IPS-15b (cell line): ENCODE results near the gene PCAT6.

Experiments used
- H3K27me3 ChIP-seq: one replicate; pipeline ENCODE4 v1.6.1; 2013; ENCODE audit warnings: low read length; ENCODE audit not compliant: control insufficient read depth, insufficient read depth
- H3K36me3 ChIP-seq: one replicate; pipeline ENCODE4 v1.6.1; 2013; ENCODE audit warnings: low read length; ENCODE audit not compliant: control insufficient read depth, insufficient read depth
- H3K4me1 ChIP-seq: one replicate; pipeline ENCODE4 v1.6.1; 2013; ENCODE audit warnings: mild to moderate bottlenecking, low read length; ENCODE audit not compliant: control insufficient read depth, insufficient read depth
- H3K4me3 ChIP-seq: one replicate; pipeline ENCODE4 v1.5.1; 2013; ENCODE audit warnings: low read depth, low read length
- H3K9ac ChIP-seq: one replicate; pipeline ENCODE4 v1.6.1; 2013; ENCODE audit warnings: low read depth, mild to moderate bottlenecking, low read length
- H3K9me3 ChIP-seq: one replicate; pipeline ENCODE4 v1.6.1; 2013; ENCODE audit warnings: mild to moderate bottlenecking, low read length; ENCODE audit not compliant: control insufficient read depth, insufficient read depth

The PCAT6 gene

GRCh38 chr1:202835548-202836072 is 24.9 kb downstream of the PCAT6 start:
- Histone ChIP-seq H3K36me3 (no peaks in the 10 kb centered on the region), H3K4me1 (no peaks in the 10 kb centered on the region), H3K9ac (no peak overlapping the region), H3K4me3 (no peak overlapping the region), H3K9me3 (no peaks in the 10 kb centered on the region), H3K27me3 (no peaks in the 10 kb centered on the region)

DNA sequence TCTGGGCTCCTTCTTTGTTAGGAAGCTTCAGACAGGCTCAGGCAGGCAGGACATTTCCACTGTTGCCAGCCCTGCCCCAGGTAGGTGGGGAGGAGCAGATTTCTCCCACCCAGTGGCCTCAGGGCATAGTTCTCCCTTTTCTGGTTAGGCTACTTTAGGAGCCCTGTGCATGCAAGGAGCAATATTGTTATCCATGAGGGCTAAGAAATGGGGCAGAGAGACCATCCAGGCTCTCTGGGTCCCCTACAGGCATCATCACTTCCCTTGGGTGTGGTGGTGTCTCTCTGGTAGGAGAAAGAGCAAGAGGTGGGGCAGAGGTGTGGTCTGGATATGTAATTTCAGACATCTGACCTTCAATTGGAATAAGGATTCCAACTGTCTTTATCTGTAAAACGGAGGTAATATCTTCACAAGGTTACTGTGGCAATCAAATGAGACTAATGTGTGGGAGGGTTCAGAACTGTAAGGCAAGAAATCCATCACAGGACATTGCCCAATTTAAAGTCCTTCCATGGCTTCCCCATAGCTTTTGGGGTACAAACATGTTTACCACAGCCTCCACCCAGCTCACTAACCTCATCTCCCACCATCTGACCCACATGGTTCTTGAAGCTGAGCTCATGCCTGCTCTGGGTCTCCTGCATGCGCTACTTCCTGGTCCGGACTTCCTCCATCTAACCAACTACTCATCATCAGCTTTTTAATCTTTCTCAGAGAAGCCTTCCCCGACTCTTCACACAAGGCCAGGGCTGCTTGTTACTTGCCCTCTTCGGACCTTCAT is 26.1 kb downstream of the PCAT6 start:
- Histone ChIP-seq H3K9ac (no peak overlapping the region), H3K36me3 (no peaks in the 10 kb centered on the region), H3K27me3 (no peaks in the 10 kb centered on the region), H3K9me3 (no peaks in the 10 kb centered on the region), H3K4me3 (no peak overlapping the region), H3K4me1 (no peaks in the 10 kb centered on the region)

DNA sequence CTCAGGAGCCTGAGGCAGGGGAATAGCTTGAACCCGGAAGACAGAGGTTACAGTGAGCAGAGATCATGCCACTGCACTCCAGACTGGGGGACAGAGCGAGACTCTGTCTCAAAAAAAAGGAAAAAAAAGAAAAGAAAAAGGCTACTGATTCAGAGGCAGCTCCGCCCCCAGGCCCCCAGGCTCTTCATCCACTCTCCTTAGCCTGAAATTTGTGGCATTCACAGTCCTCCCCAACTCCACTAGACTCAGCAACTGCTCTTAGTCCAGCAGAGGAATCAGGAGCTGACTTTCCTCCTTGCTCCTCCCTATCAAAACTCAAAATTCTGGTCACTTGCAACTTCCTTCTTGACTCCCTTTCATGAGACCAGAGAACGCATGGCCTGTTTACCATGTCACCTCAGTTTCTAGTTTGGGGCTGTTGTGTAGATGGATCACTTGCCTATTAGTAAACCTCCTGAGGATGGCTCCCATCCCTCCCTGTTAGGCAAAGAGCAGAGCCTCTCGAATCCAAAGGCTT is 27.1 kb downstream of the PCAT6 start:
- H3K4me1 ChIP-seq, result no peaks in the 10 kb centered on the region
- no peaks in the 10 kb centered on the region for H3K9me3 ChIP-seq
- H3K4me3 ChIP-seq, result no peak overlapping the region
- no peak overlapping the region for H3K9ac ChIP-seq
- H3K27me3 ChIP-seq, result no peaks in the 10 kb centered on the region
- H3K36me3 ChIP-seq, result no peaks in the 10 kb centered on the region

- H3K4me1 ChIP-seq, result no peaks in the 10 kb centered on the region
- H3K36me3 ChIP-seq, result no peaks in the 10 kb centered on the region
- H3K4me3 ChIP-seq, result no peak overlapping the region
- no peak overlapping the region for H3K9ac ChIP-seq
- H3K9me3 ChIP-seq, result no peaks in the 10 kb centered on the region
- no peaks in the 10 kb centered on the region for H3K27me3 ChIP-seq
Observed at GRCh38 chr1:202843081-202843480, 32.3 kb downstream of the PCAT6 start.

DNA sequence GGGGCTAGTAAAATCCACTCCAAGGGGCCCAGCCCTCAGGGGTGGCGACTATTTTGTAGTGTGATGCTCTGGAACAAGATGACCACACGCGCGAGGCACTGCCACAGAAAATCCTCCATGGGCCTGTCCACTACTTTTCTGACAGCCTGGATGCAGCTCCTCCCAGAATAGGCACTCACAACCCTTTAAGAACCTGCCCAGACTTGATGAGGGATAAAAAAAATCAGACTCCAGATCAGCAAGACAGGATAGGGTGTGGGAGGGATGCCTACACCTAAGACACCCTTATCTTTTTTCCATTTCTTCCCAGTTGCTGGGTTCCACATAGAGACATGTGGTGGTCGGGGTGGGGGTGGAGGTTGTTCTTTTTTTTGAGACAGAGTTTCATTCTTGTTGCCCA is 33.5 kb downstream of the PCAT6 start:
- H3K4me3 ChIP-seq, result no peak overlapping the region

DNA sequence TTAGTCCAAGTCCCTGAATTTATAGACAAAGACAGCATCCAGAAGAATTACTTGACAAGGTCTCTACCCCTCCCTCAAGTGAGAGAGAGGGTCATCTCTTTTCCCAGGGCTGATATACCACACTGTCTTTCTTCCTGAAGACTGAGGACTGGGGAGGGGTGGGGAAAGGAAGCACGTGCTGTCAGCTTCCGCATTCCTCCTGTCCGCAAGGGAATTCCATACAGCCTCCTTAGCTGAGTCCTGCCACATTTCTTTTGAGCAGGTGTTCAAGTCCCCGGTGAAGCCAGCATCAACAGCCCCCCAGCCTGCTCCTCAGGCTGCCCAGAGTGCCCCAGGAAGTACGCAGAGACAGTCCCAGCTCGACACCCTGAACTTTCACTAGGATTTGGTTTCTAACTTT is 34.2 kb downstream of the PCAT6 start:
- Histone ChIP-seq H3K4me1 (no peaks in the 10 kb centered on the region), H3K36me3 (no peaks in the 10 kb centered on the region), H3K27me3 (no peaks in the 10 kb centered on the region), H3K4me3 (no peak overlapping the region), H3K9ac (no peak overlapping the region), H3K9me3 (no peaks in the 10 kb centered on the region)

More for the DNA sequence above, 33.5 kb downstream of the PCAT6 start:
- no peaks in the 10 kb centered on the region for H3K36me3 ChIP-seq
- H3K9ac ChIP-seq, result no peak overlapping the region
- no peaks in the 10 kb centered on the region for H3K4me1 ChIP-seq
- H3K9me3 ChIP-seq, result no peaks in the 10 kb centered on the region
- H3K27me3 ChIP-seq, result no peaks in the 10 kb centered on the region

- Histone ChIP-seq H3K27me3 (no peaks in the 10 kb centered on the region), H3K36me3 (no peaks in the 10 kb centered on the region), H3K4me1 (no peaks in the 10 kb centered on the region), H3K9me3 (no peaks in the 10 kb centered on the region), H3K9ac (no peak overlapping the region), H3K4me3 (no peak overlapping the region)
Observed at GRCh38 chr1:202848191-202848542, 37.4 kb downstream of the PCAT6 start.

GRCh38 chr1:202850593-202851362 is 40.0 kb downstream of the PCAT6 start:
- Histone ChIP-seq H3K9me3 (no peaks in the 10 kb centered on the region), H3K27me3 (no peaks in the 10 kb centered on the region), H3K36me3 (no peaks in the 10 kb centered on the region), H3K9ac (no peak overlapping the region), H3K4me1 (no peaks in the 10 kb centered on the region), H3K4me3 (no peak overlapping the region)

DNA sequence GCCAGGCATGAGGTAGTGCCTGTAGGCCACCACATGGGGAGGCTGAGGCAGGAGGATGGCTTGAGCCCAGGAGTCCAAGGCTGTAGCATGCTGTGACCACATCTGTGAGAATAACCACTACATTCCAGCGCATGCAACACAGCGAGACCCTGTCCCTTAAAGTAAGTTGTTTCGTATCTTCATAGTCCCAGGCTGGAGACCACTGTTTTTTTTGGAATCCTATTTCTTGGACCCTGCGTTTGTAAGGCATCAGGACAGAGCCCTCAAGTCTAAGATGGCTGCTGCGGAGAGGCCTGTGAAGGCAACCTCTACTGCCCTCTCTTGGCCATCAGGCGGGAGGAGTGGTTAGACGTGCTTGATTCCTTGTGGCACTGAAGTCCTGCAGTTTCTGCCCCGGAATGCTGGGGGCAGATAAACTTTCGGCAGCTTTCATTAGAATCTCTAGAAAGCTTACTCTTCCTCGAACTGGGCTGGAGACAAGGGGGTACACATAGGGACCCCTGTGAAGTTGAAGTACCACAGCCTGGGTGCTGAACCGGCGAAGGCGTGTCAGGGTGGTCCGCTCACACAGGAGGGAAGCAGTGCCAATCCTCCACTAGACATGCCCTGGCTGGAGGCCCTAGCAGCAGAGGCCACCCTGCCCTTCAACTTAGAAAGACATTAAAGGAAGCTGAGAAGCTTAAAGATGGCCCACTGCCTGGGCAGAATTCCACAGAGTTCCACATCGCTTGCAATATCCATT is 41.6 kb downstream of the PCAT6 start:
- Histone ChIP-seq H3K27me3 (no peaks in the 10 kb centered on the region), H3K36me3 (peaks cover 9% of the 10 kb centered on the region), H3K4me3 (no peak overlapping the region), H3K9me3 (no peaks in the 10 kb centered on the region), H3K9ac (no peak overlapping the region), H3K4me1 (no peaks in the 10 kb centered on the region)

DNA sequence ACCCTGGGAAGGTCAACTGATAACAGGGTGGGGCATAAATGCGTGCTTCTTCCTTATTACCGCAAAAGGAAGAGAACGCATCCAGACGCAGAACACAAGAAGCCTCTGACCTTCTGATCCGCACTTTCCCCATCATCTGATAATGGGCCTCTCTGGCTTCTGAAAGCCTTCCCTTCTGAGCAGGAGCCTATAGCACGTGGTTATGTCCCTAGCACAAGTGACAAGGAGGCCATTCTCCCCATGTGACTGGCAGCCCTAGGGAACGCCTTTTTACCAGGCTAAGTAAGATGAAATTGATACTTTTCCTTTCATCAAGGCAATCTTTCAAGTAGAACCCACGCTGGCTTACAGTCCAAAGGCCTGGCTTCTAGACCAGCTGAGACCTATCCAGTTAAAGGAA is 44.0 kb downstream of the PCAT6 start:
- Histone ChIP-seq H3K4me1 (no peaks in the 10 kb centered on the region), H3K9ac (no peak overlapping the region), H3K9me3 (no peaks in the 10 kb centered on the region), H3K4me3 (no peak overlapping the region), H3K36me3 (peaks cover 26% of the 10 kb centered on the region), H3K27me3 (no peaks in the 10 kb centered on the region)

DNA sequence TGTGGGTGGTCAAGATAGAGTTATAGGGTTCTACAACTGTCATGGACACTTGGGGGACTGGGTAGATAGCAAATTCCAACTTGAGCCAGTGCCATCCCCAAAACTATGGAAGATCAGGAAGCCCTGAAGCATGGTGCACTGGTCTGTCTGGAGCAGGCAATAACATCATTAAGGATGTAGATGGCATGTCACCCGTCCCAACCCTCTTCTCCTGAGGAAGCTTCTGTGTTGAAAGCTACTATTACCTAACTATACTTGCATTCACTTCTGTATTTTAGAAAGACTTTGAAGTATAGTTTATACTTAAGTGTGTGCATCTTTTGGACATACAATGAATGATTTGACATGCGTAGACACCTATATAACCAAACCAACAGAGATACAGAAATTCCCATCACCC is 45.3 kb downstream of the PCAT6 start:
- Histone ChIP-seq H3K9ac (no peak overlapping the region), H3K4me1 (no peaks in the 10 kb centered on the region), H3K9me3 (no peaks in the 10 kb centered on the region), H3K27me3 (no peaks in the 10 kb centered on the region), H3K36me3 (peaks cover 26% of the 10 kb centered on the region), H3K4me3 (no peak overlapping the region)
